ENCODE results near the gene ABCC5. TPM values are rescaled to one million over a fixed set of nuclear protein-coding genes. Genes with fewer than 3 reads are reported as not detected.

ABCC5 gene
- total and polyA plus RNA-seq, 4 donors, result 13.0 to 49.6 (median 26.4) TPM

- no peak overlapping the region for H3K27ac ChIP-seq (ENCODE audit: low read depth in 1 of 2, low read length in 2 of 2)
- no peaks in the 10 kb centered on the region for H3K4me1 ChIP-seq (ENCODE audit: control insufficient read depth in 1 of 2, insufficient read depth in 2 of 2, low read length in 2 of 2)
- ATAC-seq (ENCODE audit: low FRiP score) (no peak), DNase-seq (no peak)
- WGBS, 2 donors, result 91% methylated on average over 13 of the region's 13 CpGs
- peaks cover 3 to 9% of the 10 kb centered on the region in 2 donors for H3K36me3 ChIP-seq (ENCODE audit: control insufficient read depth in 1 of 2, insufficient read depth in 2 of 2, low read length in 1 of 2)
- H3K9me3 ChIP-seq (ENCODE audit: control insufficient read depth, low read length), result no peaks in the 10 kb centered on the region
- H3K4me3 ChIP-seq (ENCODE audit: low read length in 2 of 2), result no peak overlapping the region
- no peaks in the 10 kb centered on the region for H3K27me3 ChIP-seq (ENCODE audit: control insufficient read depth in 1 of 2, insufficient read depth in 2 of 2, low read length in 1 of 2)
- intact Hi-C loops (cut with DNase I), result no loop called here
Observed at GRCh38 chr3:183951459-183951858, 66.2 kb downstream of the ABCC5 start.

- Histone ChIP-seq H3K36me3 (ENCODE audit: control insufficient read depth in 1 of 2, insufficient read depth in 2 of 2, low read length in 1 of 2) (peaks cover 3 to 12% of the 10 kb centered on the region in 2 donors), H3K9me3 (ENCODE audit: control insufficient read depth, low read length) (no peaks in the 10 kb centered on the region), H3K4me3 (ENCODE audit: low read length in 2 of 2) (no peak overlapping the region), H3K27me3 (ENCODE audit: control insufficient read depth in 1 of 2, insufficient read depth in 2 of 2, low read length in 1 of 2) (no peaks in the 10 kb centered on the region), H3K4me1 (ENCODE audit: control insufficient read depth in 1 of 2, insufficient read depth in 2 of 2, low read length in 2 of 2) (no peaks in the 10 kb centered on the region), H3K27ac (ENCODE audit: low read depth in 1 of 2, low read length in 2 of 2) (no peak overlapping the region)
- WGBS, 2 donors, result 85 to 89% methylated on average over 12 of the region's 12 CpGs
- no peak for DNase-seq
- intact Hi-C loops (cut with DNase I), result no loop called here
- ATAC-seq (ENCODE audit: low FRiP score), result no peak
Observed at GRCh38 chr3:183949690-183950089, 68.0 kb downstream of the ABCC5 start.

DNA sequence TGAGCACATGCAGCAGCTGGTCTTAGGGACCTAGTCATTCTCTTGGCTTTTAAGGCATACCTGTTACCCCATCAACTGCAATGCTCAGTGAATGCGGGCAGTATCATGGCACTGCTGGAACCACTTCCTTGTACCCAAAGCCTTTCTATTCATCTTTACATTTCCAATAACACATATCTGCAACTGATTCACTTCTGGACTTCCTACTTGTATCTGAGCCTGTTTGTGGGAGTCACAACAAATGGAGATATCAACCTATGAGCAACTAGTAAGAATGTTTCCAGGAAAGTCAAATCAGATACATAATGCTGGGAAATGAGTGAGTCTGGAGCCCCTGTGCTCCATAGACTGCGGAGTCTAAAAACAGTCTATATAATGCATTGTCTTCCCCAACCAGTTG is 71.6 kb downstream of the ABCC5 start:
- Histone ChIP-seq H3K36me3 (ENCODE audit: control insufficient read depth in 1 of 2, insufficient read depth in 2 of 2, low read length in 1 of 2) (peaks cover 9 to 13% of the 10 kb centered on the region in 2 donors), H3K27me3 (ENCODE audit: control insufficient read depth in 1 of 2, insufficient read depth in 2 of 2, low read length in 1 of 2) (no peaks in the 10 kb centered on the region), H3K9me3 (ENCODE audit: control insufficient read depth, low read length) (no peaks in the 10 kb centered on the region), H3K4me1 (ENCODE audit: control insufficient read depth in 1 of 2, insufficient read depth in 2 of 2, low read length in 2 of 2) (no peaks in the 10 kb centered on the region), H3K27ac (ENCODE audit: low read depth in 1 of 2, low read length in 2 of 2) (no peak overlapping the region), H3K4me3 (ENCODE audit: low read length in 2 of 2) (no peak overlapping the region)
- 97 to 98% methylated on average over 2 of the region's 2 CpGs for WGBS, 2 donors
- ATAC-seq (ENCODE audit: low FRiP score), result no peak
- intact Hi-C loops (cut with DNase I), result no loop called here
- no peak for DNase-seq

GRCh38 chr3:183944775-183945174 is 72.9 kb downstream of the ABCC5 start:
- H3K27ac ChIP-seq (ENCODE audit: low read depth in 1 of 2, low read length in 2 of 2), result no peak overlapping the region
- H3K36me3 ChIP-seq (ENCODE audit: control insufficient read depth in 1 of 2, insufficient read depth in 2 of 2, low read length in 1 of 2), result peaks cover 6 to 12% of the 10 kb centered on the region in 2 donors
- no peaks in the 10 kb centered on the region for H3K9me3 ChIP-seq (ENCODE audit: control insufficient read depth, low read length)
- DNase-seq (no peak), ATAC-seq (ENCODE audit: low FRiP score) (no peak)
- WGBS, 2 donors, result 89 to 91% methylated on average over 5 of the region's 5 CpGs
- H3K27me3 ChIP-seq (ENCODE audit: control insufficient read depth in 1 of 2, insufficient read depth in 2 of 2, low read length in 1 of 2), result no peaks in the 10 kb centered on the region
- H3K4me3 ChIP-seq (ENCODE audit: low read length in 2 of 2), result no peak overlapping the region
- H3K4me1 ChIP-seq (ENCODE audit: control insufficient read depth in 1 of 2, insufficient read depth in 2 of 2, low read length in 2 of 2), result no peaks in the 10 kb centered on the region
- intact Hi-C loops (cut with DNase I), result no loop called here

GRCh38 chr3:183943739-183944138 is 73.9 kb downstream of the ABCC5 start:
- ATAC-seq (ENCODE audit: low FRiP score), result no peak

DNA sequence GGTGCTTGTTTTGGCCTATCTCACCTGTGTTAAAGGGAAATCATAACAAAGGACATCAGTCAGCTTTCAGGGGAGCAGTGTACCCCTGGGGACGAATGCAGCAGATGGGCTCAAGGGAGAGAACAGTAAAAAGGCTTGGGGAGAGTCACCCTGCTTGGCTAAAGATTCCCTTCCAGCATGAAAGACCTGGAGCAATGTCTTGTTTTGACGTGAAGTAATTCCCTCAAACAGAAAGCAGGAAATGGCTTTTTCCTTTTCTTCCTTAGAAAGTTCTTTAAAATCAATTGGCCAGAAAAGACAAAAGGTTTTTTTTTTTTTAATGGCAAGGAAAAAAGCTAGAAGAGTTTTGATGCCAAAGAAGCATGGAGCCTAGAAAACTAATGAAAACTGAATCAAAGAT is 76.5 kb downstream of the ABCC5 start:
- Histone ChIP-seq H3K4me1 (ENCODE audit: control insufficient read depth in 1 of 2, insufficient read depth in 2 of 2, low read length in 2 of 2) (no peaks in the 10 kb centered on the region), H3K27me3 (ENCODE audit: control insufficient read depth in 1 of 2, insufficient read depth in 2 of 2, low read length in 1 of 2) (no peaks in the 10 kb centered on the region), H3K9me3 (ENCODE audit: control insufficient read depth, low read length) (no peaks in the 10 kb centered on the region), H3K4me3 (ENCODE audit: low read length in 2 of 2) (no peak overlapping the region), H3K27ac (ENCODE audit: low read depth in 1 of 2, low read length in 2 of 2) (no peak overlapping the region), H3K36me3 (ENCODE audit: control insufficient read depth in 1 of 2, insufficient read depth in 2 of 2, low read length in 1 of 2) (peaks cover 6 to 12% of the 10 kb centered on the region in 2 donors)
- intact Hi-C loops (cut with DNase I), result no loop called here
- DNase-seq (no peak), ATAC-seq (ENCODE audit: low FRiP score) (no peak)
- 78% methylated on average over 2 of the region's 2 CpGs for WGBS, 2 donors

More at GRCh38 chr3:183943739-183944138, 73.9 kb downstream of the ABCC5 start:
- H3K27ac ChIP-seq (ENCODE audit: low read depth in 1 of 2, low read length in 2 of 2), result no peak overlapping the region
- no peaks in the 10 kb centered on the region for H3K9me3 ChIP-seq (ENCODE audit: control insufficient read depth, low read length)
- 91 to 94% methylated on average over 6 of the region's 6 CpGs for WGBS, 2 donors
- peaks cover 6 to 12% of the 10 kb centered on the region in 2 donors for H3K36me3 ChIP-seq (ENCODE audit: control insufficient read depth in 1 of 2, insufficient read depth in 2 of 2, low read length in 1 of 2)
- DNase-seq, result no peak
- no peaks in the 10 kb centered on the region for H3K4me1 ChIP-seq (ENCODE audit: control insufficient read depth in 1 of 2, insufficient read depth in 2 of 2, low read length in 2 of 2)
- no peak overlapping the region for H3K4me3 ChIP-seq (ENCODE audit: low read length in 2 of 2)
- intact Hi-C loops (cut with DNase I), result no loop called here
- H3K27me3 ChIP-seq (ENCODE audit: control insufficient read depth in 1 of 2, insufficient read depth in 2 of 2, low read length in 1 of 2), result no peaks in the 10 kb centered on the region

- H3K4me1 ChIP-seq (ENCODE audit: control insufficient read depth in 1 of 2, insufficient read depth in 2 of 2, low read length in 2 of 2), result no peaks in the 10 kb centered on the region
- H3K27ac ChIP-seq (ENCODE audit: low read depth in 1 of 2, low read length in 2 of 2), result no peak overlapping the region
- H3K4me3 ChIP-seq (ENCODE audit: low read length in 2 of 2), result no peak overlapping the region
- H3K36me3 ChIP-seq (ENCODE audit: control insufficient read depth in 1 of 2, insufficient read depth in 2 of 2, low read length in 1 of 2), result peaks cover 0 to 4% of the 10 kb centered on the region in 2 donors
- ATAC-seq (ENCODE audit: low FRiP score) (no peak), DNase-seq (no peak)
- 91 to 95% methylated on average over 10 of the region's 10 CpGs for WGBS, 2 donors
- no peaks in the 10 kb centered on the region for H3K27me3 ChIP-seq (ENCODE audit: control insufficient read depth in 1 of 2, insufficient read depth in 2 of 2, low read length in 1 of 2)
- intact Hi-C loops (cut with DNase I), result no loop called here
- no peaks in the 10 kb centered on the region for H3K9me3 ChIP-seq (ENCODE audit: control insufficient read depth, low read length)
Observed at GRCh38 chr3:183937601-183938286, 79.9 kb downstream of the ABCC5 start.

DNA sequence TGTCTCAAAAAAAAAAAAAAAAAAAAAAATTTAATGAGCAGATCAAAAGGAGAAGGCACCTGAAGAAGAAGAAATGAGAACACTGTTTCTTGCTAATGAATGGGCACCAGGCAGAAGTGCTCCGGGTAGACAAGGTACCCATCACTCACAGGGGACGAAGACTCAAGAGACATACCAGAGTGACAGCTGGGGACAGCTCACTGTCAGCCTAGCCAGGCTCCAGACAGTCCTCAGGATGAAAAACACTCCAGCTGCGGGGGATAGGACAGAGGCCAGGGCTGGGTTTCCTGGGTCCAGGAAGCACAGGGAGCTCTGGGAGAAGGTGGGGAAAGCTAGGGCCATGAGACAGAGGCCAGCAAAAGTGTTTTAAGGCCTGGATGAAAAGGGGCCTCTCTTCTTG is 84.5 kb downstream of the ABCC5 start:
- H3K27ac ChIP-seq (ENCODE audit: low read depth in 1 of 2, low read length in 2 of 2), result no peak overlapping the region
- H3K36me3 ChIP-seq (ENCODE audit: control insufficient read depth in 1 of 2, insufficient read depth in 2 of 2, low read length in 1 of 2), result peaks cover 0 to 4% of the 10 kb centered on the region in 2 donors
- no peak overlapping the region for H3K4me3 ChIP-seq (ENCODE audit: low read length in 2 of 2)
- H3K9me3 ChIP-seq (ENCODE audit: control insufficient read depth, low read length), result no peaks in the 10 kb centered on the region
- 90% methylated on average over 3 of the region's 3 CpGs for WGBS, 2 donors
- no peak for DNase-seq
- no peaks in the 10 kb centered on the region for H3K4me1 ChIP-seq (ENCODE audit: control insufficient read depth in 1 of 2, insufficient read depth in 2 of 2, low read length in 2 of 2)
- intact Hi-C loops (cut with DNase I), result no loop called here
- ATAC-seq (ENCODE audit: low FRiP score), result no peak
- H3K27me3 ChIP-seq (ENCODE audit: control insufficient read depth in 1 of 2, insufficient read depth in 2 of 2, low read length in 1 of 2), result no peaks in the 10 kb centered on the region

- no peaks in the 10 kb centered on the region for H3K4me1 ChIP-seq (ENCODE audit: control insufficient read depth in 1 of 2, insufficient read depth in 2 of 2, low read length in 2 of 2)
- intact Hi-C loops (cut with DNase I), result no loop called here
- H3K36me3 ChIP-seq (ENCODE audit: control insufficient read depth in 1 of 2, insufficient read depth in 2 of 2, low read length in 1 of 2), result peaks cover 3 to 4% of the 10 kb centered on the region in 2 donors
- H3K27me3 ChIP-seq (ENCODE audit: control insufficient read depth in 1 of 2, insufficient read depth in 2 of 2, low read length in 1 of 2), result no peaks in the 10 kb centered on the region
- H3K9me3 ChIP-seq (ENCODE audit: control insufficient read depth, low read length), result no peaks in the 10 kb centered on the region
- DNase-seq, result no peak
- WGBS, 2 donors, result 32 to 62% methylated on average over 2 of the region's 2 CpGs
- ATAC-seq (ENCODE audit: low FRiP score), result no peak
- H3K4me3 ChIP-seq (ENCODE audit: low read length in 2 of 2), result no peak overlapping the region
- H3K27ac ChIP-seq (ENCODE audit: low read depth in 1 of 2, low read length in 2 of 2), result no peak overlapping the region
Observed at GRCh38 chr3:183931881-183932280, 85.8 kb downstream of the ABCC5 start.
